ENCODE measurements around the gene OBP2B.

OBP2B gene

GRCh38 chr9:133158695-133159094 lies 50.4 kb downstream of the OBP2B start:
- Histone ChIP-seq H3K9ac (ENCODE audit: low read length) (no peak overlapping the region), H3K27ac (ENCODE audit: low read length) (no peak overlapping the region), H3K27me3 (ENCODE audit: control insufficient read depth, insufficient read depth, low read length) (peaks cover 13% of the 10 kb centered on the region), H3K4me3 (ENCODE audit: low read length) (no peak overlapping the region), H3K36me3 (ENCODE audit: control insufficient read depth, low read depth, low read length) (peaks cover 3% of the 10 kb centered on the region), H3K9me3 (ENCODE audit: control insufficient read depth, low read depth, low read length) (no peaks in the 10 kb centered on the region), H3K4me1 (ENCODE audit: control insufficient read depth, low read depth, low read length) (no peaks in the 10 kb centered on the region)

Measured in iPS-18a (cell line).